CD4-positive, alpha-beta T cell treated with Interferon alpha-2 for 1 hour (primary cell): ENCODE measurements around the gene AZGP1.
"Not testable (repeated sequence)": the region's sequence is repeated elsewhere in the genome, so short reads cannot be mapped to it uniquely, and the experiment has no call there.

Source experiments
- DNase-seq, 2 donors: peaks; one replicate each; pipeline ENCODE4 v3.0.0-alpha.2; 2020 to 2022

The AZGP1 gene

DNA sequence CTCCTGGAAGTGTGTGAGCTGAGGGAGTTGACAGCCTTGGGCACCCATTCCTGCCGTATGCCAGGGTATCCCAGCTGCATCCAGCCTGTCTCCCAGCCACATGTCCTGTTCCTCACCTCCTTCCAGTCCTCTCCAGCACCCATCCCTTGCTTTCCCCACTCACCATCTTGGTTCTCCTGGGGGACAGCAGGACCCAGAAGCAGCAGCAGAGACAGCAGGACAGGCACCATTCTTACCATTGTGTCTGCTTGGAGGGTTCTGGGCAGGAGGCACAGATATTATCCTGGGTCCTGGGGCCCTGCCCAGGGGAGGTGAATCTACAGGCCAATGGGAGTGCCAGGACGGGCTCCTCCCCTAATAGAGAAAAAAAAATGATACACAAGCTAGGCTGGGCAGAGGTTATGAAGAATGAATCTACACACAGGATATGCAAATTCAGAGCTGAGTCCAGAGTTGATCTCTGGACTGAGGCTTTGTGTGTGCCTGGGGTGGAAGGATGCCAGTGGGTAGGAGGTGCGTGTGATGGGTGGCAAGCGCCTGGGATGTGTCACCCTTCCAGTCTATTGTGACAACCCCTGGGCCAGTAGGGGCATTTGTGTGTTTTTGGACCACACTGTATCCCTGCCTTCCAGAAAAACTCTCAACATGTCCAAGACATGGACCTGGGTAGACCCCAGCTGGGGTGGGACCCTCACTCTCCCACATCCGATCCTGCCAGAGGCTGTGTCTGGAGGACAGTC lies at the start of gene AZGP1:
Gene AZGP1, minus strand, starts transcription at position 250 of the 740 bp plus-strand sequence. Its CDS starts 11 bp downstream, at position 239.
- DNase-seq: no peak

- DNase-seq: no peak
Measured at GRCh38 chr7:100024020-100024619, 48.3 kb upstream of the AZGP1 start.

DNA sequence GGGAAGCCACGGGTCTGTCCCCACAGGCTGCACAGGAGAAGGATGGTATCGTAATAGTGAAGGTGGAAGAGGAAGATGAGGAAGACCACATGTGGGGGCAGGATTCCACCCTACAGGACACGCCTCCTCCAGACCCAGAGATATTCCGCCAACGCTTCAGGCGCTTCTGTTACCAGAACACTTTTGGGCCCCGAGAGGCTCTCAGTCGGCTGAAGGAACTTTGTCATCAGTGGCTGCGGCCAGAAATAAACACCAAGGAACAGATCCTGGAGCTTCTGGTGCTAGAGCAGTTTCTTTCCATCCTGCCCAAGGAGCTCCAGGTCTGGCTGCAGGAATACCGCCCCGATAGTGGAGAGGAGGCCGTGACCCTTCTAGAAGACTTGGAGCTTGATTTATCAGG lies 47.7 kb upstream of the AZGP1 start:
- no peak for DNase-seq

DNA sequence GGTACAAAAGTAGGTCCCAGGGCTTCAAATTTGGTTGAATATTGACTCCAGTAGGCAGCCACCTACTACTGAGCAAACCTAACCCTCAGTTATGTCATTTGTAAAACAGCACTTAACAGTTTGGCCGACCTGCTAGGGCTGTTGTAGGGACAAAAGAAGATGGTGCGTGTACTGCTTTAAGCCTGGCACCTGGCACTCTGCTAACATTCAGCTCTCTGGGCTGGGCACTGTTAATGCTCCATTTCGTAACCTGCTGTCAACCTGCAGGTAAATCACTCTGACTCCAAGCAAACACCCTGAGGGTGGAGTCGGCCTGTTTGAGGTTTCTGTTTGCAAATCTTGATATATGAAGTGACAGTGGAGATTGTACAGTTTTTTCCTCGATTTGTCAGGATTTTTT lies 46.8 kb upstream of the AZGP1 start:
- DNase-seq: no peak

DNA sequence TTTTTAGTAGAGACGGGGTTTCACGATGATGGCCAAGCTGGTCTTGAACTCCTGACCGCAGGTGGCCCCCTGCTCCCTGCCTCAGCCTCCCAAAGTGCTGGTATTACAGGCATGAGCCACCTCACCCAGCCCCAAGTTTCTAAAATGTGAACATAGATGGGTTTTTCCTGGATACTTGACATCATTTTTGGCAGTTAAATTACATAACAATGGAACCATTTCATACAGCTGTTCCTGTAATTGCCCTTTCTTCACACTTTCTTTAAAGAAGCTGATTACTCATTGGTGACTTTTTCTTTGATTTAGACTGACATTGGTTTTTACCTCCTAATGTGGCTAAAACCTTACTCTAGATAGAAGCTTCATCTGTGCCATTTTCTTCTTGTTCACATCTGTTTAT lies 45.5 kb upstream of the AZGP1 start:
- DNase-seq: no peak

GRCh38 chr7:100019908-100020307 lies 44.1 kb upstream of the AZGP1 start:
- DNase-seq: no peak

DNA sequence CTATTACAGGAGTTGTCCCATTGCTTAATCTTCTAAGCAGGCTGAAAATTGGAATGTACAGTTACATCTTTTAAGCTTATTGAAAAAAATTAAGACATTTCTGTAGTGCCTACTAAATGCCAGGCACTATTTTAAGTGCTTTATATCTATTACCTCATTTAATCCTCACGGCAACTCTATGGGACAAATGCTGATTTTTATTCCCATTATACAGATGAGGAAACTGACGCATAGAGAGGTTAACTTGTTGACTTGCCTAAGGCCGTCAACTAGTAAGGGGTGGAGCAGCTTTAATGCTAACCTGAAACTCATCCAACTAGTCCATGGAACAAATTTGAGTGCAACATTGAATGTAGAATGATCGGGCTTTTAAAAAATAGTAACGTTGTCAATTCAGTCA lies 42.0 kb upstream of the AZGP1 start:
- DNase-seq: no peak

GRCh38 chr7:100017300-100017699 lies 41.5 kb upstream of the AZGP1 start:
- DNase-seq: no peak

DNA sequence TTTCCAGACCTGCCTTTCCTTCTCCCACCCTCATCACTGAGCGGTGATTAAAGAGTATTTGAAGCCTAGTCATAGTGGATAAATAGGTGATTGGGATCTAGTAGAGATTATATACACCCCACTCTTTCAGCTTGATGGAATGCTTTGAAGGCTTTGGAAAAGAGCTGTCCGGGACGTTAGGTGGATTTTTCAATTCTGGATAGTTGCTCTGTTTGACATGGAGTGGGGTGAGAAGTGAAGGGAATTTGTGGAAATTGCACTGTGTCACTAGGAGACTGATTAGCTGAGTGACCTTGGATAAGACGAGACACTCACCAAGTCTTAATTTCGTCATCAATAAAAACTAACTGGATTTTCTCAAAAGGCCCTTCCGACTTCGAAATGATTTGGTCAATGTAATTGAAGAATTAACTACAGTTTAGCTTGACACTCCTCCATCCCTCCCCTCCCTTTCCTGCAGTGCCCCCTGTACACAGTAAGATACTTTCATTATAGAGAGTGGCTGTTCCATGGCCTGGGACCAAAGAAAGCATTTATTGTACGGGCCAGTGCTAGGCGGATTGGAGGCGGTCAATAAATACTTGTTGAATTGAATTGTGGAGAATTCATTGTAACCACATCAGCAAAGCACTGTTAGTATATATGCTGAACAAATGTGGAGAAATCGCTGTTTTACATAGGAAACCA lies 40.5 kb upstream of the AZGP1 start:
- DNase-seq: peak in 1 of 2 donors; percentile 10

GRCh38 chr7:100015232-100016214 lies 39.7 kb upstream of the AZGP1 start, which contains the start of gene ZKSCAN1:
Gene ZKSCAN1, plus strand, starts transcription at chr7:100015596. Its CDS starts 7,911 bp downstream, at chr7:100023507.
- DNase-seq: peak; percentile 89 to 90

DNA sequence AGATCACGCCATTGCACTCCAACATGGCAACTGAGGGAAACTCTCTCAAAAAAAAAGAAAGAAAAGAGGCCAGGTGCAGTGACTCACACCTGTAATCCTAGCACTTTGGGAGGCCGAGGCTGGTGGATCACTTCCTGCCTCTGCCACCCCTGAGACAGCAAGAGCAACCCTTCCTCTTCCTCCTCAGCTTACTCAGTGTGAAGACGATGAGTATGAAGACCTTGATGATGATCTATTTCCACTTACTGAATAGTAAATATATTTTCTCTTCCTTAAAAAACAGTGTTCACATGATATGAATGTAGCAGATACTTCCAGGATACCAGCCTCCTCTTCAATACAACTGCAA lies 37.5 kb upstream of the AZGP1 start:
- DNase-seq: no peak

DNA sequence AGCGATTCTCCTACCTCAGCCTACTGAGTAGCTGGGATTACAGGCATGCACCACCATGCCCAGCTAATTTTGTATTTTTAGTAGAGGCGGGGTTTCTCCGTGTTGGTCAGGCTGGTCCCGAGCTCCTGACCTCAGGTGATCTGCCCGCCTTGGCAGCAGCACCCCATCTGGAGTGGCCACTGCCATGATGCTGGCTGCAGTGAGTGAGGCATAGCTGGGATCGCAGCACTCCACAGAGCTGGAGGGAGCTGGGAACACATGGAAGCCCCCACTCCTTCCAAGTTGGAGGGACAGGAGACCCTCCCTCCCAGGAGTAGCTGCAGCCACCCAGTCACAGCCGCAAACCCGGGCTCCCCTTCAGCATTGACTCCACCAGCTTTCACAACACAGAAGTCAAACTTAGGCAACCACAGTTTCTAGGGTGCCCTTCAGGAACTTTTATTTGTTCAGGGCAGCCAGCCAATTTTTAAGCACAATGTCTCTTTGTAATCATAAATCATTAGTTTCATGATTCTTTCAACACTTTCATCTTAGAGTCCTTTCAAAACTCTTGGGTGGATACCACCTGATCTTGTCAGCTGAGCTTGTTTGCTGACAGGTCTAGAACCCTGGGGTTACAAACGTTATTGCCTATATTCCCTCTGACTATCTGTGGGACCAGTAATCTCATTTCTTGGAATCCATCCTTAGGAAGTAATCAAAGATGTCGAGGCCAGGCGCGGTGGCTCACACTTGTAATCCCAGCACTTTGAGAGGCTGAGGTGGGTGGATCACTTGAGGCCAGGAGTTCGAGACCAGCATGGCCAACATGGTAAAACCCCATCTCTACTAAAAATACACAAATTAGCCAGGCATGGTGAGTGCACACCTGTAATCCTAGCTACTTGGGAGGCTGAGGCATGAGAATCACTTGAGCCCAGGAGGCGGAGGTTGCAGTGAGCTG lies 36.8 kb upstream of the AZGP1 start:
- DNase-seq: not testable (repeated sequence)

DNA sequence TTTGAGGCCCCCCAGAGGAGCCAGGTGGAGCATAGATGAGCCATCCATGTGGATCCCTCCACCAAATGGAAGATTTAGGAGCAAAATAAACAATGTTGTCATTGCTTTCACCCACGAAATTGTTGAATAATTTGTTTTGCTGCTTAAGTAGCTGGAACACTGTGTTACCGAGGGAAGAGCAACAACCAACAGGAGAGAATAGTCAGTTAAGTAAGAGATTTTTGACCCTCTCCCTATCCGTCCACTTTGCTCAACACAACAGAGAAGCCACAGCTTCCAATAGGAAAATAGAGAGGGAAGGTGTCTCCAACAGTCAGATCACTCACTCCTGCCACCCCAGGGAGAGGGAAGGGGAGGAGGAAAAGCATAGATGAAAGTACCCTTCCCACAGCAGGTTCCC lies 35.7 kb upstream of the AZGP1 start:
- DNase-seq: no peak

- DNase-seq: no peak
Measured at GRCh38 chr7:100010901-100011300, 35.1 kb upstream of the AZGP1 start.

DNA sequence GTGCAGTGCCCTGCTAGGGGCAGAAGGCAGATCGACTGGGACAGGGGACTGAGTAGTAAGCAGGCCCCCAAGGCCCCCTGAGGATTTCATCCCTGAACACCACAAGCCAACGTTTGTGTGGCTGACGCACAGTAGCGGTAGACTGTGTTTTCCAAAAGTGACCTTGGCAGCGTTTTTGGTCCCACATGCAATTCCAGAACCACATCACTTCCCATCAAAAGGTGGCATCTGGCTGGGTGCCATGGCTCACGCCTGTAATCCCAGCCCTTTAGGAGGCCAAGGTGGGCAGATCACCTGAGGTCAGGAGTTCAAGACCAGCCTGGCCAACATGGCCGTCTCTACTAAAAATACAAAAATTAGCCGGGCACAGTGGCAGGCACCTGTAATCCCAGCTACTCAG lies 34.1 kb upstream of the AZGP1 start:
- not testable (repeated sequence) for DNase-seq

DNA sequence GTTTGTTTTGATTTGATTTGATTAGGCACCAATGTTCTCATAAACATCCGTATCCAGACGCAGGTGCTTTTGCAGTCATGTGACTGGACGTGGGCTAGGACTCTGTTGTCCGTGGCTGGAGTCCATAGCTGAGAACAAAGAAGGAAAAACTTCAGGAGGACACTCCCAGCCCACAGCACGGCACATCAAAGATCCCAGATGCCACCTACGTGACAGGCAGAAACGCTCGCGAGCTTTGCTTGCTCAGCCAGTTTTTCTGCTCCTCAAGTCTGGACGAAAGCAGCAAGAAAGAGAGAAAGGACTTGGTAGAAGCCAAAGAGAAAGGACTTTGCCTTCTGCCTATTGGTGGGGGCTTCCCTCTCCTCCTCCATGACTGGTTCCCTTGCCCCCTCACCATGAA lies 32.7 kb upstream of the AZGP1 start:
- DNase-seq: no peak

DNA sequence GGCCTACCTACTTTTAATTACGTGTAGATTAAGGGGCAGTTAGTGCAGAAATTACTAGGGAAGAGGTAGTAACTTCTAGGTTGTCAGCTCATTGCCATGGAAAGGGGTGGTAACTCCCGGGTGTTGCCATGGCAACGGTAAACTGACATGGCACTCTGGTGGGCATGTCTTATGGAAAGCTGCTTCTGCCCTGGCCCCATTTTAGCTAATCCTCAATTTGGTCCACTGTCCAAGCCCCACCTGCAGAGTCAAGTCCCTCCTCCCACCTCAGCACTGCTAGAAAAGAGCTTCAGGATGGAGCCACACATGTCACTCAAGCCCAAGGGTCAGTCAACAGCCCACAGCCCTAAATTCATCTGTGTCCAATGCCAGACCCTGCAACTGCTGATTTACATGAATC lies 32.1 kb upstream of the AZGP1 start:
- no peak for DNase-seq

DNA sequence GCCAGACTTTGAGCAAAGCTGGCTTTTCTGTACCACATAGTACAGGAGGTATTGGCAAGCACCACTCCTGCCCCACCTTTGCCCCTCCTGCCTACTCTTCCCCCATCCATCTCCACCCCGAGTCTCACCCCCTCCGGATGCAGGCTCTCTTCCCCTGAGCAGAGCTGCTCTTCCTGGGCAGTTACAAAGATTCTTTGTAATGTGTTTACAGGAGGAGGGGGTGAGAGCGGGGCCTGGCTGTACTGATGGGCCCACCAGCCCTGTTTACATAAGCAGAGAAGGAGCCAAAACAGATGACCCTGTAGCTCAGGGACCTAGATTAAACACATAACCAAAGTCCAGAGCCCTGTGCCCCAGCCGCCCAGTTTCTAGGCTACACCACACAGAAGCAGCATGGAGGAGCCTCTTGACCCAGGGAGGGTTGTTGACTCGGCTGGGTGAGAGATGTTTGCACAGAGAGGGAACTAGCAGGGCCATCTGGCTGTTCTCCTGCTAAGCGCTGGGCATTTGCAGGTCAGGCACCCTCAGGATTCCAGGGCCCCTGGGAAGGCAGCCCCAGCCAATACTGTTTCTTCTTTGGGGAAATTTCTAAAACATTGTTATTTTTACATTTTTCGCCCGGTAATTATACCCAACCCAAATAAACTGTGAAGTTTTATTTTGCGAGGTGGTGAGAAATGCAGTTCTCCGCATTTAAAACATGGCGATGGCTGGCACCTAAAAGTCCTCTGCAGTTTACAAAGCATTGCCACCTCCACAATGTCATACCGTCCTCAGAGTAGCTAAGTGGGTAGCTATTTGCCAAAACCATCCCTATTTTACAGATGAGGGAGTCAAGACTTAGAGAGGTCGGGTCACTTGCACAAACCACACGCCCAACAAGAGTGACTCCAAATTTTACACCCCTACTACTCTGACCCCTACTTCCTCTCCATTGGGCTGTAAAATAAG lies 28.2 kb upstream of the AZGP1 start:
- no peak for DNase-seq

DNA sequence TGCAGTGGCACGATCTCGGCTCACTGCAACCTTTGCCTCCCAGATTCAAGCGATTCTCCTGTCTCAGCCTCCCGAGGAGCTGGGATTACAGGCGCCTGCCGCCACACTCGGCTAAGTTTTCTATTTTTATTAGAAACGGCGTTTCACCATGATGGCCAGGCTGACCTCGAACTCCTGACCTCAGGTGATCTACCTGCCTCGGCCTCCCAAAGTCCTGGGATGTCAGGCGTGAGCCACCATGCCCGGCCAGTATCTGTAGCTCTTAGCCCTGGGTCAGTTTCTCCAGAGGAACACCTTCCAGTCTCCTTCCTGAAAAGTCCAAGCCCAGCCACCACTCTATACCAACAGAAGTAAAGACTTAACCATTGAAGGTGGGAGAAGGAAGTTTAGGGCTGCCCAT lies 24.4 kb upstream of the AZGP1 start:
- no peak for DNase-seq

- peak; percentile 74 to 82 for DNase-seq
Measured at GRCh38 chr7:99997545-99998137, 21.8 kb upstream of the AZGP1 start.
